Activated T-cell treated with anti-CD3 and anti-CD28 coated beads, Interleukin-2, amount 50 U/mL, for 4 hours (primary cell): Measurements from ENCODE around the gene CHRD. TPM values are rescaled to one million over a fixed set of nuclear protein-coding genes. Genes with fewer than 3 reads are reported as not detected.
A peak's percentile ranks its signal among the peaks of the same experiment; 100 is the strongest.

Experiments
- ATAC-seq, 2 donors: fragments of 200-7000 bp; cut with Tn5 transposase; one replicate each; pipeline ENCODE4 v1.10.0; 2021
- DNase-seq: peaks from one replicate; pipeline ENCODE4 v3.0.0-alpha.2; 2020
- H3K27me3 Mint-ChIP-seq: one replicate; pipeline ENCODE4 v1.8.0; 2021; ENCODE audit warnings: low read depth, mixed read lengths
- H3K36me3 Mint-ChIP-seq: one replicate; pipeline ENCODE4 v1.8.0; 2022; ENCODE audit warnings: mixed read lengths; ENCODE audit not compliant: insufficient read depth
- H3K4me1 Mint-ChIP-seq: one replicate; pipeline ENCODE4 v1.8.0; 2021; ENCODE audit warnings: low read depth, mixed read lengths
- H3K4me3 Mint-ChIP-seq: one replicate; pipeline ENCODE4 v1.8.0; 2021; ENCODE audit warnings: mild to moderate bottlenecking, moderate library complexity, mixed read lengths
- H3K9me3 Mint-ChIP-seq: one replicate; pipeline ENCODE4 v1.8.0; 2021; ENCODE audit warnings: mixed read lengths
- total RNA-seq, 3 donors: library from RNA; stranded (reverse); gene quantifications; one replicate each; pipeline ENCODE4 v1.2.1, GENCODE V29; 2021

Gene CHRD
- total RNA-seq = under 1 TPM in 2 of 3 donors, not detected in 1; 0.11 to 0.33 TPM

- Mint-ChIP-seq H3K36me3 (no peaks in the 10 kb centered on the region), H3K9me3 (no peaks in the 10 kb centered on the region), H3K27me3 (peaks cover 59% of the 10 kb centered on the region), H3K4me3 (peak within 1 kb of the TSS; percentile 63), H3K4me1 (peaks cover 11% of the 10 kb centered on the region)
- no peak for DNase-seq
- ATAC-seq = peak in 1 of 2 donors; percentile 6
These were observed at the start of gene CHRD for GRCh38 chr3:184379358-184380184. Gene CHRD (plus strand): TSS chr3:184380054. CDS start chr3:184380319, 265 bp downstream.

DNA sequence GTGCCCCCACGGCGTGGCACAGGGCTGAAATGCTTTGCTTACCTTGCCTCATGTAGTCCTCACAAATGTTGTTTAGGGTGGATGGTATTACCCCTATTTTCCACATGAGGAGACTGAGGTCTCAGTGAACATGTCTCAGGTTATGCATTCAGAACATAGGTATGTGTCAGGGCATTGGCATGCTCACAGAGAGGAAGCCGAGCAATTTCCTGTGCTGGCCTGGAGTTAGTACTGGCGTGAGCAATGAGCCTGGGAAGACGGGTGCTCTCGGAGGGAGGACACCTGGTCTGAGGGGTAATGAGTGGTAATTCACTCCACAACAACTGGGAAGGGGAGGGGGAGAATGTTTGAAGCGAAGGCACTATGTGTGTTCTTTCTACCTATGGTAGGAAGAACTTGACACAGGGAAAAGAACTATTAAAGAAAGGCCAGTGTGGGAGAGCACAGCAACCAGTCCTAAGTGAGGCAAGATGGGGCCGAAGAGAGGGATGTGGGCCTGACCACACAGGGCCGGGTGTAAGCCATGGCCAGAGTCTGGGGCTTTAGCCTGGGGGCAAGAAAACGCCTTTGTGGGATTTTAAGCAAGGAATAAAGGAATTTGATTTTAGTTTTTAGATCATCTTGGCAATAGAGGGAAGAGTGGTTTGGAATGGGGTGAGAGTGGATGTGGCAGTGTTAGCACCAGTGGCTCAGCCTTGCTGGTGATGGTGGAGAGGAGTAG, 47.3 kb upstream of the CHRD start:
- ATAC-seq = no peak
- no peak for DNase-seq
- H3K4me1 Mint-ChIP-seq = peaks cover 44% of the 10 kb centered on the region
- H3K36me3 Mint-ChIP-seq = peaks cover 63% of the 10 kb centered on the region
- no peak overlapping the region for H3K4me3 Mint-ChIP-seq
- H3K9me3 Mint-ChIP-seq = no peaks in the 10 kb centered on the region
- H3K27me3 Mint-ChIP-seq = no peaks in the 10 kb centered on the region

DNA sequence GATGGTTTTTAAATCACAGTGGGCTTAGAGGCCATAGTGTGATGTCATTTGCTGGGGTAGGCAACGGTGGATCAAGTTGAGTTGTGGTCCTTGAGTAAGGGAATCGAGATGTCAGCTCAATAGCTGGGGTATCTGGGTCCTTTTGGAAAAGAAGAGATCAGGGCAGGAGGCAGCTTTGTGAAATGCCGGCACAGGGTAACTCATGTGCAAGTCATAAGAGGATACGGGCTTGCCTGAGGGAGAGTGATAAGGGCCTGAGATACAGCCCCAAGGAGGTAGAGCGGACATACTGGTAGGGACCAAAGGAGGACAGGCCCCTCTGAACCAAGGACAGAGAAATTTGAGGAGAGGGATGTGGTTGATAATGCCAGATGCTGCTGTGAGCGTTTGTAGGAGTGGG, 46.7 kb upstream of the CHRD start:
- DNase-seq (no peak), ATAC-seq (no peak)
- no peak overlapping the region for H3K4me3 Mint-ChIP-seq
- no peaks in the 10 kb centered on the region for H3K9me3 Mint-ChIP-seq
- peaks cover 57% of the 10 kb centered on the region for H3K36me3 Mint-ChIP-seq
- peaks cover 51% of the 10 kb centered on the region for H3K4me1 Mint-ChIP-seq
- H3K27me3 Mint-ChIP-seq = no peaks in the 10 kb centered on the region

DNA sequence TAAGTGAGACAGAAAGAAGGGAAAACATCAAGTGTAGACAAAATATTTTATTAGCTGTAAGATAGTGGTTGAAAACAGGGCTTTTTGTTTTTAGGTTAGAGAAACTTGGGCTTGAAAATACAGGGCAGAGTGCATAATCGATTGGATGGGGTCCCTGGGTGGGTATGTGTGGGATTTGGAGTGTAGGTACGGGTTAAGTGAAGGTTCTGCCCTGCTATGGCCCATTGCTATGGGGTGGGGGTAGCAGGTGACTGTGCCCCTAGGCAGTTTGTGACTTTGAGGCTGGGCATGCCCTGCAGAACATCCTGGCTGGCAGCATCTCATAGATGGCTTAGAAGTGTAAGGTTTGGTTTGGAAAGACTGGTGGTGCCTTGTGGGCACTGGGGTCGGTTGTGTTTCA, 46.2 kb upstream of the CHRD start:
- DNase-seq (no peak), ATAC-seq (no peak)
- Mint-ChIP-seq H3K4me1 (peaks cover 52% of the 10 kb centered on the region), H3K27me3 (no peaks in the 10 kb centered on the region), H3K9me3 (no peaks in the 10 kb centered on the region), H3K36me3 (peaks cover 52% of the 10 kb centered on the region), H3K4me3 (no peak overlapping the region)

DNA sequence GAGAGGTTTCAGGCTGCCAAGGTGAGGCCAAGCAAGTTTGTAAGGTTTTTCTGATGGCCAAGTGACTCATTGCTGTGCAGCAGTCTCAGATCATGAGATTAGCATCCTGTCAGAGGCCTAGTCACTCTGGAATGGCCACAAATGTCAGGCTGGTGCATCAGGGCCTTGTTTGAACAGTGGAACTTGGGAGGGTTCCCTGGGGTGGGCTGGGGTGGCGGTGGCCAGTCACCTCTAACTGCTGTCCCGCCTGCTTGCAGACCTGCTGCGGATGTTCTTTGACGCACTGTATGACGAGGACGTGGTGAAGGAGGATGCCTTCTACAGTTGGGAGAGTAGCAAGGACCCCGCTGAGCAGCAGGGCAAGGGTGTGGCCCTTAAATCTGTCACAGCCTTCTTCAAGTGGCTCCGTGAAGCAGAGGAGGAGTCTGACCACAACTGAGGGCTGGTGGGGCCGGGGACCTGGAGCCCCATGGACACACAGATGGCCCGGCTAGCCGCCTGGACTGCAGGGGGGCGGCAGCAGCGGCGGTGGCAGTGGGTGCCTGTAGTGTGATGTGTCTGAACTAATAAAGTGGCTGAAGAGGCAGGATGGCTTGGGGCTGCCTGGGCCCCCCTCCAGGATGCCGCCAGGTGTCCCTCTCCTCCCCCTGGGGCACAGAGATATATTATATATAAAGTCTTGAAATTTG, 45.2 kb upstream of the CHRD start:
- H3K9me3 Mint-ChIP-seq = no peaks in the 10 kb centered on the region
- H3K4me1 Mint-ChIP-seq = peaks cover 54% of the 10 kb centered on the region
- no peaks in the 10 kb centered on the region for H3K27me3 Mint-ChIP-seq
- ATAC-seq = peak; percentile 69 to 71
- peaks cover 42% of the 10 kb centered on the region for H3K36me3 Mint-ChIP-seq
- DNase-seq = peak; percentile 35
- peak overlapping the region; percentile 56 for H3K4me3 Mint-ChIP-seq

DNA sequence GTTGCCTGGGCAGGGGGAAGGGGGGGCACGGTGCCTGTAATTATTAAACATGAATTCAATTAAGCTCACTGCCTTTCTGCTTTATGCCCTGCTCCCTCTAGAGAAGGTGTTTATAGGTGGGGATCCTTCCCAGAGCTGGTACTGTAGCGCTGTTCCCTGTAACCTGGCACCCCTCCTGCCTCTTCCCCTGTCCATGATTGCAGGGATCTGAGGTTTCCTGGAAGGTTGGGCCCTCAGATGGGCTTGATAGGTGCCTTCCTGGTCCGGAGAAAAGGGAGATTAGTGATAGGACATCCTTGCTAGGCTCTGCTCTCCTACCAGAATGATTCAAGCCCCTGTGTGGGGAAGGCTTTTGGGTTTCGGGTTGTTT, 44.6 kb upstream of the CHRD start:
- DNase-seq = no peak
- no peak for ATAC-seq
- H3K9me3 Mint-ChIP-seq = no peaks in the 10 kb centered on the region
- peaks cover 54% of the 10 kb centered on the region for H3K4me1 Mint-ChIP-seq
- H3K4me3 Mint-ChIP-seq = peak overlapping the region; percentile 89
- H3K27me3 Mint-ChIP-seq = no peaks in the 10 kb centered on the region
- peaks cover 38% of the 10 kb centered on the region for H3K36me3 Mint-ChIP-seq

GRCh38 chr3:184335661-184336546, 44.0 kb upstream of the CHRD start:
- ATAC-seq (peak; percentile 59), DNase-seq (peak; percentile 90)
- H3K4me3 Mint-ChIP-seq = peak overlapping the region; percentile 89
- H3K4me1 Mint-ChIP-seq = peaks cover 57% of the 10 kb centered on the region
- no peaks in the 10 kb centered on the region for H3K27me3 Mint-ChIP-seq
- peaks cover 39% of the 10 kb centered on the region for H3K36me3 Mint-ChIP-seq
- no peaks in the 10 kb centered on the region for H3K9me3 Mint-ChIP-seq

DNA sequence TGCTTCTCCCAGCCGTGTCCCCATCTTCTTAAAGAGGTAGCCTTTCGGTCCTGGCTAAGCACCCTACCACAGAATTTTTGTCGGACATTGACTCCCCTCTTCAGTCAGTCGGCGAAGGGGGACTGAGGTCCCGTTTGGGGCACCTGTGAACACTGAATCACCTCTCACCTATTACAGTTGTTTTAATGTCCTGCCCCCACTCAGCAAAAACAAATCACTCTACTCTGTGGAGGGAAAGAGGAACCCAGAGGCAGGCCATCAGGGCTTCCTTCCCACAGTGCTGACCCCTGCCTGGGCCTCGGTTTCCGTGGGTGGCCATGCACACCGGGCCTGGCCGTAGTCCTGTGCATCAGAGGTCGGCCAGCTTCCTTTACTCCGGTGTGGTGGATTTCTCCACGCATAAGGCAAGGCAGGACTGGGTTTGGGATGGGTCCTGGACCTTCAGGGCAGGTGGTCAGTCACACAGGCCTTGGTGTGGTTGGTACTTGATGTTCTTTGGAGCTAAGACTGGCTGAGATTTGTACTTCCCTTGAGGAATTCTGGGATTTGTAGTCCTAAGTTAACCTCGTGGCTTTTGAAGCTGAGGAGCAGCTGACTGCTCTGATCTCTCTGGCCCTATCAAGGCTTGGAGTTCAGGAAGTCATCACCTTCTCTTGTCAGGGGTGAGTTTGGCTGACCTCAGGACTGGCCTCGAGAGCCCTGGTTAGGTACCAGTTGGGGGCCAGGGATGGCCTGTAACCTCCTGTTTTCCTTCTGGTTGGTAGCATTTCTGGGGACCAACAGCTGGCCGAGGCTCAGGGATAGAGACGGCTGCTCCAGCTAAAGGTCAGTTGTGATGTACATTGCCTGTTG, 43.1 kb upstream of the CHRD start:
- peaks cover 35% of the 10 kb centered on the region for H3K36me3 Mint-ChIP-seq
- ATAC-seq = peak in 1 of 2 donors; percentile 2
- peaks cover 57% of the 10 kb centered on the region for H3K4me1 Mint-ChIP-seq

DNA sequence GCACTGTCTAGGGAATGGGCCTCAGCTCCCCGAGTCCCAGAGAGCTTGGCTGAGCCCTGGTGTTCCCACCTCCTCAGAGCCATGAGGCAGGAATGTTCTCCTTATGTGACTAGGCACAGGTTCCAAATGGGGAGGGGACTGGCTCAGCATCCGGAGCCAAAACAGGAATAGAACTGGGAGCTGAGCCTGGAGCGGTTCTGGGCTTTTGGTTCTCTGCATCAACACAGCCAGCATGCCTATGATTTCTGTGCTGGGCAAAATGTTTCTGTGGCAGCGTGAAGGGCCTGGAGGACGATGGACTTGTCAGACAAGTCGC, 42.5 kb upstream of the CHRD start, which contains the start of gene FAM131A:
Gene FAM131A, plus strand, starts transcription at position 202 of the 316 bp plus-strand sequence. Its CDS starts 31 bp downstream, at position 233.
- ATAC-seq = no peak
- H3K4me3 Mint-ChIP-seq = peak within 1 kb of the TSS; percentile 89

More for the DNA sequence above, 43.1 kb upstream of the CHRD start:
- Mint-ChIP-seq H3K27me3 (no peaks in the 10 kb centered on the region), H3K4me3 (peak overlapping the region; percentile 89), H3K9me3 (no peaks in the 10 kb centered on the region)
- DNase-seq = no peak

DNA sequence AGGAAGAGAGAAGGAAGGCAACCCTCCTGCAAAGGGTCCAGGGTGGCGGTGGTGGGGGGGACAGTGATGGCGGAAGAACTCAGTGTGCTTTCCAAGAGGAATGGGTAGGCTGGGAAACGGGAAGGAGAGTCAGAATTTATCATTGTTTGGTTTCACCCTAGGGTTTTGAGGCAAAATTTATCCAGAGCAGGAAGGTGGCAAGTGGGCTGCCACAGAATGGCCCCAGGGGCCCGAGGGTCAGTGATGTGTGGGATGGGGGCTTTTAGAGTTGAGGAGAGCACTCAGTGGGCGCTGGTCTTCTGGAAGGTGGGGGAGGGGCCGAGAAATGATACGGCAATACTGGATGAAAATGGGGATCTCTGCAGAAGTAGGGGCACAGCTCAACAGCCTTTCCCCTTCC, 41.9 kb upstream of the CHRD start:
- Mint-ChIP-seq H3K4me1 (peaks cover 50% of the 10 kb centered on the region), H3K36me3 (peaks cover 25% of the 10 kb centered on the region), H3K27me3 (no peaks in the 10 kb centered on the region), H3K4me3 (peak overlapping the region; percentile 49), H3K9me3 (no peaks in the 10 kb centered on the region)
- DNase-seq = no peak
- ATAC-seq = no peak

More for the DNA sequence above, 42.5 kb upstream of the CHRD start, which contains the start of gene FAM131A:
- Mint-ChIP-seq H3K9me3 (no peaks in the 10 kb centered on the region), H3K27me3 (no peaks in the 10 kb centered on the region), H3K36me3 (peaks cover 31% of the 10 kb centered on the region), H3K4me1 (peaks cover 56% of the 10 kb centered on the region)
- DNase-seq = no peak

- H3K27me3 Mint-ChIP-seq = no peaks in the 10 kb centered on the region
- H3K36me3 Mint-ChIP-seq = peaks cover 19% of the 10 kb centered on the region
- no peak for ATAC-seq
- H3K4me1 Mint-ChIP-seq = peaks cover 44% of the 10 kb centered on the region
- no peak overlapping the region for H3K4me3 Mint-ChIP-seq
- H3K9me3 Mint-ChIP-seq = no peaks in the 10 kb centered on the region
- no peak for DNase-seq
These were observed 41.3 kb upstream of the CHRD start for GRCh38 chr3:184338511-184338945.

- Mint-ChIP-seq H3K4me3 (no peak overlapping the region), H3K9me3 (no peaks in the 10 kb centered on the region), H3K4me1 (peaks cover 40% of the 10 kb centered on the region), H3K27me3 (no peaks in the 10 kb centered on the region), H3K36me3 (peaks cover 15% of the 10 kb centered on the region)
- ATAC-seq (no peak), DNase-seq (no peak)
These were observed 40.9 kb upstream of the CHRD start for GRCh38 chr3:184339001-184339400.
